Left ventricle myocardium inferior (tissue), 1 donor: ENCODE data around the gene SERPINB3. TPM values are rescaled to one million over a fixed set of nuclear protein-coding genes. Genes with fewer than 3 reads are reported as not detected.

Experiments used
- DNase-seq: peaks from one replicate; pipeline ENCODE4 v3.0.0-alpha.2; 2020
- H3K27ac ChIP-seq: fragments of 200-600 bp; replicated peaks from 2 replicates; pipeline ENCODE4 v1.8.0; 2021
- H3K27me3 ChIP-seq: fragments of 200-600 bp; 2 replicates; pipeline ENCODE4 v1.8.0; 2021; ENCODE audit warnings: low read depth
- H3K36me3 ChIP-seq: fragments of 200-600 bp; 2 replicates; pipeline ENCODE4 v1.8.0; 2021
- H3K4me1 ChIP-seq: fragments of 200-600 bp; 2 replicates; pipeline ENCODE4 v1.8.0; 2021
- H3K4me3 ChIP-seq: fragments of 200-600 bp; 2 replicates; pipeline ENCODE4 v1.8.0; 2021; ENCODE audit warnings: mild to moderate bottlenecking, moderate library complexity
- H3K9me3 ChIP-seq: fragments of 200-600 bp; replicated peaks from 2 replicates; pipeline ENCODE4 v1.8.0; 2021
- intact Hi-C: fragments of 100-400 bp; cut with micrococcal nuclease; formaldehyde crosslinking; loops from one replicate; pipeline ENCODE4 v1.11.0; 2022
- total RNA-seq: library from RNA; stranded (reverse); fragmentation: NEBNext Ultra II Directional; extraction: Animal tissue kit (Norgen Biotek cat#: 25700); gene quantifications from one replicate; pipeline ENCODE4 v1.2.1, GENCODE V29; 2021
- TF ChIP-seq, protein P1 (sequence below): fragments of 200-600 bp; IDR thresholded peaks from 2 replicates; pipeline ENCODE4 v1.8.0; 2021; ENCODE audit warnings: antibody characterized with exemption, mild to moderate bottlenecking, borderline replicate concordance
- donor health status: DM: no; HTN: yes; CAD: no; lungs with severe emphysema.

Gene SERPINB3
- total RNA-seq, 1 donor from 2014 or later = not detected

DNA sequence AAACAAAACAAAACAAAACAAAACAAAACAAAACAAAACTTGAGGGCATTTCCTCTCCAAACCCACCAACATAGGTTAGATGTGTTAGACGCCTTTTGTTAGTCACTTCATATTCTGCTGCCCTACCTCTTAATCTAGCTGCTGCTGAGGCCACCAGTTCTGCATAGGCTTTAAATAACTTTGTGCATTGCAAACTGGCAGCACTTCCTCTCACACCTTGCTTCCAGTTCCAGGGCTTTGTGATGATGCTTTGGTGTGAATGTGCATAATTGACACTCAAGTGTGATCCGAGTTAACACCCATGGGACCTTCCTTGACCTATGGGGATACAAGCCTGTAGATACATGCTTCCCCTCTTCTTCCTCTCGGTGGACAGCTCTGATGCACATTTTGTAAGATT lies 38.8 kb upstream of the SERPINB3 start:
- Histone ChIP-seq H3K9me3 (no peaks in the 10 kb centered on the region), H3K4me1 (no peaks in the 10 kb centered on the region), H3K4me3 (no peak overlapping the region), H3K36me3 (no peaks in the 10 kb centered on the region), H3K27ac (no peak overlapping the region), H3K27me3 (no peaks in the 10 kb centered on the region)
- intact Hi-C loops = no loop called here
- TF ChIP-seq, protein P1, sequence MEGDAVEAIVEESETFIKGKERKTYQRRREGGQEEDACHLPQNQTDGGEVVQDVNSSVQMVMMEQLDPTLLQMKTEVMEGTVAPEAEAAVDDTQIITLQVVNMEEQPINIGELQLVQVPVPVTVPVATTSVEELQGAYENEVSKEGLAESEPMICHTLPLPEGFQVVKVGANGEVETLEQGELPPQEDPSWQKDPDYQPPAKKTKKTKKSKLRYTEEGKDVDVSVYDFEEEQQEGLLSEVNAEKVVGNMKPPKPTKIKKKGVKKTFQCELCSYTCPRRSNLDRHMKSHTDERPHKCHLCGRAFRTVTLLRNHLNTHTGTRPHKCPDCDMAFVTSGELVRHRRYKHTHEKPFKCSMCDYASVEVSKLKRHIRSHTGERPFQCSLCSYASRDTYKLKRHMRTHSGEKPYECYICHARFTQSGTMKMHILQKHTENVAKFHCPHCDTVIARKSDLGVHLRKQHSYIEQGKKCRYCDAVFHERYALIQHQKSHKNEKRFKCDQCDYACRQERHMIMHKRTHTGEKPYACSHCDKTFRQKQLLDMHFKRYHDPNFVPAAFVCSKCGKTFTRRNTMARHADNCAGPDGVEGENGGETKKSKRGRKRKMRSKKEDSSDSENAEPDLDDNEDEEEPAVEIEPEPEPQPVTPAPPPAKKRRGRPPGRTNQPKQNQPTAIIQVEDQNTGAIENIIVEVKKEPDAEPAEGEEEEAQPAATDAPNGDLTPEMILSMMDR = no peak
- no peak for DNase-seq

GRCh38 chr18:63697097-63697660 lies 35.5 kb upstream of the SERPINB3 start:
- Histone ChIP-seq H3K4me3 (no peak overlapping the region), H3K9me3 (peaks cover 28% of the 10 kb centered on the region), H3K27ac (no peak overlapping the region), H3K27me3 (no peaks in the 10 kb centered on the region), H3K36me3 (no peaks in the 10 kb centered on the region), H3K4me1 (no peaks in the 10 kb centered on the region)
- TF ChIP-seq, protein P1 = no peak
- intact Hi-C loops = no loop called here
- no peak for DNase-seq

DNA sequence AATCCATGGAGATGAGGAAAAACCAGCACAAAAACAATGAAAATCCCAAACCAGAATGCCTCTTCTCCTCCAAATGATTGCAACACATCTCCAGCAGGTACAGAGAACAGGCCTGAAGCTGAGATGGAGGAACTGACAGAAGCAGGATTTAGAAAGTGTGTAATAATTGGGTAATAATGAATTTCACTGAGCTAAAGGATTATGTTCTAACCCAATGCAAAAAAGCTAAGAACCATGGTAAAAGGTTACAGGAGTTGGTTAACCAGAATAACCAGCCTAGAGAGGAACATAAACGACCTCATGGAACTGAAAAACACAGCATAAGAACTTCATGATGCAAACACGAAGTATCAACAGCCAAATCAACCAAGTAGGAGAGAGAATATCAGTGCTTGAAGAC lies 27.4 kb upstream of the SERPINB3 start:
- H3K4me3 ChIP-seq = no peak overlapping the region
- H3K9me3 ChIP-seq = peaks cover 43% of the 10 kb centered on the region
- H3K27ac ChIP-seq = no peak overlapping the region
- TF ChIP-seq, protein P1 = no peak
- intact Hi-C loops = no loop called here
- no peaks in the 10 kb centered on the region for H3K4me1 ChIP-seq
- no peak for DNase-seq
- H3K27me3 ChIP-seq = no peaks in the 10 kb centered on the region
- H3K36me3 ChIP-seq = no peaks in the 10 kb centered on the region

DNA sequence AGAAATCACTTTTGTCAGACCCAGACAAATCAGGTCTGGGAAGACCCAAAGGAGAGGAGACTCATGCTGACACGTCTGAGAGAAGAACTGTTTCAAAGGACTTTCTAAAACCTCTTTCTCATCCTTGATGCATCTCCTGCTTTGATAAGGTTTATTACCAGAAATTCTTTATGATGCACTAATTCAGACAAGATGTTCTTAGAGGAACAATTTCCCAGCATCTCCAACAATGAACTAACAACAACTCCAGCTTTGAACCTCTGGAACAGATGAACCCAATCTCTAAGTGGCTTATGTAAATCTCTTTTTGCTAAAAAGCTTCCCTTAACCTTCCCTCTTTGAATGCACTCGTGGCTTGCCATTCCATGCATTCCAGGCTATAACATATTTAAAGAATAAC lies 25.2 kb upstream of the SERPINB3 start:
- DNase-seq = no peak
- no peaks in the 10 kb centered on the region for H3K36me3 ChIP-seq
- no peaks in the 10 kb centered on the region for H3K4me1 ChIP-seq
- no peaks in the 10 kb centered on the region for H3K27me3 ChIP-seq
- TF ChIP-seq, protein P1 = no peak
- intact Hi-C loops = no loop called here
- H3K27ac ChIP-seq = no peak overlapping the region
- peaks cover 22% of the 10 kb centered on the region for H3K9me3 ChIP-seq
- H3K4me3 ChIP-seq = no peak overlapping the region

DNA sequence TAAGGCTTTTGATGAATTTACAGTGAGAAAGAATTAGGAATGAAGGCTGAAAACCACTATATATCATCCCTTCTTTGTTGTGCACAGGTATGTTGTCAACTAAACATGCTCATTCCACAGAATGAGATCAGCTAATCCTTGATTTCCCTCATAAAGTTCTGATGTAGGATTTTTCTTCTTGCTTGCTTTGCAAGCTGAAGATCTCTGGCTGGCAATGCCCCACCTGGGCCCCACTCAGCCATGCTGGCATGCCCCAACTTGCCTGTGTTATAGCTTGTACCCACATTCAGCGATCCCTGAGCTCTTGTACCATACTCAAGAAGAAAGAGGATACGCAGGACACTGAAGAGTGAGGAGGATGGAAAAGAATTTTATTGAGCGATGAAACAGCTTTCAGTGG lies 23.0 kb upstream of the SERPINB3 start:
- Histone ChIP-seq H3K27ac (no peak overlapping the region), H3K36me3 (no peaks in the 10 kb centered on the region), H3K4me1 (no peaks in the 10 kb centered on the region), H3K4me3 (no peak overlapping the region), H3K27me3 (no peaks in the 10 kb centered on the region), H3K9me3 (peaks cover 2% of the 10 kb centered on the region)
- intact Hi-C loops = no loop called here
- DNase-seq = no peak
- TF ChIP-seq, protein P1 = no peak
